GM21390 (cell line): Measurements from ENCODE around the gene ATP6V0D1.

Source experiments
- ATAC-seq: cut with Tn5 transposase; IDR thresholded peaks from one replicate; pipeline ENCODE4 v1.9.1; 2021; ENCODE audit not compliant: unreplicated experiment

The ATP6V0D1 gene

GRCh38 chr16:67409631-67410030 is 71.3 kb downstream of the ATP6V0D1 start:
- no peak for ATAC-seq

GRCh38 chr16:67407788-67408452 is 73.0 kb downstream of the ATP6V0D1 start:
- ATAC-seq, result no peak

- ATAC-seq, result no peak
Measured at GRCh38 chr16:67407176-67407787, 73.7 kb downstream of the ATP6V0D1 start.

- no peak for ATAC-seq
Measured at GRCh38 chr16:67406111-67406971, 74.6 kb downstream of the ATP6V0D1 start.

DNA sequence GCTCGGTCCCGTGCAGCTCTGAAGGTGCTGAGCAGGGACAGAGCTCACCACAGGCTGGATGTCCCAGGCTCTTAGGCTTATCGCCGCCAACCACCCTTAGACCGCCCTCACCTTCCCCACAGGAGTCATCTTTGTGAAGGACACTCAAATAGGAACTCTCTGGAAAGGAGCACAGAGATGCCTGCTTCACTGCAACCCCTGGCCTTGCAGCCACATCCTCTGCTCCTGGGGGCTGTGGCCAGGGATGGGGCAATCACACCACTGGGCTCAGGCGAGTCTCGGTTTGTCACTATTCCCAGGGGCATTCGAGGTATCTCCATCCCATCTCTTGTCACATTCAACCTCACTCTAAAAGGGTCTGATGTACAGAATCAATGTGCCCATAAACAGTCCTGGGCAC is 75.6 kb downstream of the ATP6V0D1 start:
- ATAC-seq, result no peak

DNA sequence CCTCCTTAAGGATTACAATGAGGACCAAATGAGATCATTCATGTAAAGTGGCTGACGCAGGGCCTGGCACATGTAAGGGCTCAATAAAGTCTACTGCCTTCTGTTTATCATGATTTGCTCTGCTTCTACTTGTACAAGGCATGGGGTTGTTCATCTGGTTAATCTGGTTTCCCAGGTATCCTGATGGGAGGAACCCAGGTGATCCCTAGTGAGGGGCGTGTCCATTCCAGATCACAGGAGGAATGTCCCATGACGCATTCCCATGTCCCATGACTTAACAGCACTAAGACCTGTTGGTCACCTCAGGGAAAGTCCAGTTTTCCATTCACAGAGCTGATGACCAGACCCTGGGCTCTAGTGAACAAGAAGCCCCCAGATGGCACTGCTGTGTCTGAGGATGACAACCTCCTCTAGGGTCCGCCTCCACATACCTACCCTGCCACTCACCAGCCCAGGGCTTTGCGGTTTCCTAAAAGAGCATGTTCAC is 76.2 kb downstream of the ATP6V0D1 start:
- ATAC-seq, result no peak

GRCh38 chr16:67403976-67404555 is 76.9 kb downstream of the ATP6V0D1 start:
- ATAC-seq, result no peak

DNA sequence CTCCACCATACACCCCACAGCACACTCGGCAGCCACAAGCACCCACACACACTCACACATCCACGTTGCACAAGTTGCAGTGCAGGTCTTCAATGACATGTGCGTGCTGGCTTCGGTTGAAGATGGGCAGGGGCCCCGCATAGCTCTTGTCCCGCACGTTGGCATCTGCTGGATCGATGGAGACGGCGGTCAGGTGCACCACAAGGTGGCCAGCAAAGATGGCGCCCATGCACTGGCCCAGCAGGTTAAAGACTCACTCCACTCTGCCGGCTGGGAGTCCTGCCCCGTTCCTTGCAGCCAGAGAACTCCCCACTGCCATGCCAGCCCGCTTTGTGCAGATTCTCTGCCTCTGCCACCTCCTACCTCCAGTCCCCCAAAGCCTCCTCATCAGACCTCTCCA is 80.1 kb downstream of the ATP6V0D1 start:
- ATAC-seq, result no peak

- no peak for ATAC-seq
Measured at GRCh38 chr16:67399749-67400704, 80.9 kb downstream of the ATP6V0D1 start.

DNA sequence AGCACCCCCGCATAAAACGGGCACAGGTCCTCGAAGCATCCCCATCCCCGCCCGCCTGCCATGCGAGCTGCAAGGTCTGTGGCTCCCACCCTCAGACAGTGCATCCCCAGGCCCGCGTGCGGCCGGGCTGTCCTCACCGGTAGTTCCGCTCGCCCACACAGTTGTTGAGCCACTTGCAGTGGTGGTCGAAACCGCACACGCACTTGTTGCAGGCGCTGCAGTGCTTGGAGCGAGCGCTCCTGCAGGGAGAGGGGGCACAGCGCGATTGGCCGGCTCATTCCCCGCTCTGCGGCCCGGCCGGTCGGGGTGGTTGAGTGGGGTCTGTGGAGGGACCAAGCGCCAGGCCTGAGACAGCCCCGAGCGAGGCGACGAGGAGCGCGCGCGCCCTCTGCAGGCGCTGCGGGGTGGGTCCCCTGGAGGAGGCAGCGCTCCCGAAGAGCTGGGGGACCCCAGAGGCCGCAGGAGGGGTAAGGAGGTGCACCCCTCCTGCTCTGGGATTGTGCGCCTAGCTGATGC is 81.7 kb downstream of the ATP6V0D1 start:
- ATAC-seq, result no peak

- no peak for ATAC-seq
Measured at GRCh38 chr16:67398546-67399217, 82.3 kb downstream of the ATP6V0D1 start.

DNA sequence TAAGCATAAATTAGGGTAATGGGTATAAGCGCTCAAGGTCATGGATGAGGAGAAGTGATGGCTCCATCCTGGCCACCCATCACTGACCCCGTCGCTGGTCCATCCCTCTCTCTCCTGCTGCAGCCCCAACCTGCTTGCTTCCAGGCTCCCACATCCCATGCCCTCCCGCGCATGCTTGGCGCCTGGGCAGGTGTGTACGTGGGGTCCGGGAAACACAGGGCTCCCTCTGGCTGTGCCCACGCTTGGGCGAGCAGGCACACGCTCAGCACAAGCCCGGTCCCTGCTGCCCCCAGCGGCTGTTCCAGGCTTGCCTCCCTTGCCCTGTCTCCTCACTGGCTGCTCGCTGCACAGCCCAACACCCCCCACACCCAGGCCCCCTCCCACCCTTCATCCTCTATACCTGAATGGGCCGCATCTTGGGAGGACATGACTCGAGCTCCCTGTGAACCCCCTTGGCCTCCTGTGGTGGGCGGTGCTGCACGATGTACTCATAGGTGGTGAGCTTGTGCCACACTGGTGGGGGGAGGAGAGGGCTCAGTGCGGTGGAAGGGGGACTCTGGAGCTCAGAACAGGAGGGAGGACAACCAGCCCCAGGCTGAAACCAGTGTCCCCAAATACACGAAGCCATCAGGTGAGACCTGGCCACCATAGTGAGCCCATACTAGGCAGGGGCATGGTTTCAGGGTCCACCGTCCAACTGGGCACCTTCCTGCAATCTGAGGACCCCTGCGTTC is 83.0 kb downstream of the ATP6V0D1 start:
- ATAC-seq, result no peak

- no peak for ATAC-seq
Measured at GRCh38 chr16:67397036-67397801, 83.7 kb downstream of the ATP6V0D1 start.

DNA sequence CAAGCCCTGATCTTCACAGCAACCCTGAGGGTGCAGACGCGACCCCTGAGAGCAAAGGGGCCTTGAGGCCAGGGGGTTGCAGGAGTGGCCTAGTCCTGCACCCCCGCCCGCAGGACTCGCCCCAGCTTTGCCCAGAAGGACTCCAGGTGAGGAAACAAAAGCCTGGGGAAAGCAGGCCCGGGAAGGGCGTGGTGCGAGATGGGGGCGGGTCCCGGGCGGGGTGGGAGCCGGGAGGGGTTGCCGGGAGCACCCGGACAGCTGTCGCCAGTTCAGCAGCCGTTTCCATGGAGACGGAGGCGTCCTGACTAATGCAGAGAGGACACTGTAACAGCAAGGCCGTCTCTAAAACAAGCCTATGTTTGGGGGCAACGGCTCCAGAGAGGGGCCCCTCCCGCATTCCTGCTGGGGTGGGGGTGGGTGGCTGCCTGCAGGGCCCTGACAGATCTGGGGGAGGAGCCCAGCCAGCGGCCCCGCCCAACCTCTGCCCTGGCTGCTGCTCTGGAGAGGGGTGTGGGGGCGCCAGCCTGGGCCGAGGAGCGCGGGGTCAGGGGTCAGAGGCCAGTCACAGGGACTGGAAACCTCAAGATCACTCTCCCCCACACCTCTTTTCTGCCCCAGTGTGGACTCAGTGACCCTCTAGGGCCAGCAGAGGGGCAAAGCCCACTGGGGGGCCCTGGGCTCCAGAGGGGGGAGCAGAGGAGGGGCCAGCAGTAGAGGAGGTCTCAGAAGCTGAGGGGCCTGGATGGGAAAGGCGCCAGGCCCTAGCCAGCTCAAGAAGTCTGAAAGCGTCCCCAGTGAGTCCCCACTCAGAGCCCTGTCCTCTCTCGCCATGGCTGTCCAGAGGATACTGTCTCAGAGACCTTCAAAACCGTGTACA is 84.6 kb downstream of the ATP6V0D1 start:
- ATAC-seq, result no peak

DNA sequence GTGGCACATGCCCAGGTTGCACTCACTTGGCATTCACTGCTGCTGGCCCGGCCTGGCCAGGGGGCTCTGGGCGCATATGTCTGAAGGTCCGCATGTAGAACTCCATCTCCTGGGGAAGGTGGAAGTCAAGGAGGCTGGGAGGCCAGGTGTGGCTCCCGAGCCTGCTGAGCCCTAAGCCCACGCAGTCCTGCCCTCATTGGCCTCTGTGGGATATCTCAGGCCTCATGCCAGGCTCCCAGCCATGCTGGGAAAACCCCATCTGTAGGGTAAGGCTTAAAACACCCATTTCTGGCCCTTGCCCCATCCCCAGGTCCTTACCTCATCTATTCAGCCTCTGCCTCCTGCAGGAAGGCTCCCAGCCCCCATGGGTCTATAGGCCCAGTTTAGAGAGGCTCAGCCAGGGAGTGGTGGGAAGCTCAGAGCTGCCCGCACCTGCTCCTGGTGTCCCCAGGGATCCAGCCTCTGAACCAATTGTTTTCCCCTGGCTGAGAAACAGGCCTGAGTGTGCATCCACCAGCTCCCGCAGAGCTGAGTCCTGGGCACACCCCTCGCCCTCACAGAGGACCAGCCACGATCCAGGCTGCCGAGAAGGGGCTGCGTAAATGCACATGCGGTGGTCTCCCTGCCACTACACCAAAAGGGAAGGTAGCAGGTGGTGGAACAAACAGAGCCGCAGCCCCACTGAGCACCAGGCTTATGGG is 85.3 kb downstream of the ATP6V0D1 start:
- ATAC-seq, result no peak

- no peak for ATAC-seq
Measured at GRCh38 chr16:67395105-67395457, 85.9 kb downstream of the ATP6V0D1 start.
